GM12878 (cell line): ENCODE results near the gene HIVEP2. TPM values are rescaled to one million over a fixed set of nuclear protein-coding genes. Genes with fewer than 3 reads are reported as not detected.

Experiments
- ATAC-seq: fragments of 200-7000 bp; cut with Tn5 transposase; 3 replicates; pipeline ENCODE4 v1.9.1; 2020; ENCODE audit warnings: mild to moderate bottlenecking, moderate library complexity
- BruUV-seq: library from RNA; stranded (reverse); fragments of 400-500 nt; replicated peaks from 2 replicates; lab custom pipeline; 2021; lab: Mats Ljungman, UMichigan
- CTCF ChIA-PET: fragments of 300-600 bp; sonication (Branson Sonifier 250); formaldehyde crosslinking; extraction: SDS; loops from one replicate; lab custom pipeline; 2021; ENCODE audit warnings: inconsistent platforms; lab: Yijun Ruan, JAX
- POLR2A ChIA-PET: fragments of 350-600 bp; formaldehyde crosslinking; extraction: SDS; loops from one replicate; lab custom pipeline; 2021; ENCODE audit warnings: inconsistent platforms; lab: Charles Lee
- RAD21 ChIA-PET: fragments of 300-600 bp; sonication (Branson Sonifier 250); formaldehyde crosslinking; loops from one replicate; lab custom pipeline; 2023; ENCODE audit warnings: antibody characterized with exemption; ENCODE audit not compliant: unreplicated experiment; lab: Charles Lee
- SMC1A ChIA-PET: fragments of 300-600 bp; sonication (Branson Sonifier 250); formaldehyde crosslinking; loops from one replicate; lab custom pipeline; 2023; ENCODE audit not compliant: unreplicated experiment, uncharacterized antibody; lab: Charles Lee
- DNase-seq: peaks from one replicate; pipeline ENCODE4 v3.0.0-alpha.2; 2011; ENCODE audit warnings: low read depth, low spot score
- FAIRE-seq: peaks from 3 replicates; lab custom pipeline; 2011; peaks lifted over from hg19 to GRCh38; lab: Jason Lieb, UNC
- H2AFZ ChIP-seq: 2 replicates; pipeline ENCODE4 v1.6.0; 2011; ENCODE audit warnings: low read depth, low read length, control low read depth; ENCODE audit not compliant: control insufficient read depth
- H3K27ac ChIP-seq: 2 replicates; pipeline ENCODE4 v1.5.1; 2011; ENCODE audit warnings: control low read depth; ENCODE audit not compliant: control insufficient read depth, insufficient read depth
- H3K27me3 ChIP-seq, 2 experiments: replicated peaks in 1 of 2; 2 replicates each; pipeline versions ENCODE4 v1.6.0 to v1.6.1; 2011; ENCODE audit warnings: low read length in 1 of 2; ENCODE audit not compliant: control insufficient read depth in 2 of 2, insufficient read depth in 2 of 2
- H3K36me3 ChIP-seq, 2 experiments: 2 replicates each; pipeline ENCODE4 v1.5.1; 2011; ENCODE audit warnings: low read length in 1 of 2; ENCODE audit not compliant: control insufficient read depth in 2 of 2, insufficient read depth in 2 of 2
- H3K4me1 ChIP-seq: 2 replicates; pipeline ENCODE4 v1.6.1; 2011; ENCODE audit warnings: mild to moderate bottlenecking, low read length, moderate library complexity, mixed read lengths; ENCODE audit not compliant: control insufficient read depth, insufficient read depth
- H3K4me2 ChIP-seq: 2 replicates; pipeline ENCODE4 v1.6.0; 2011; ENCODE audit warnings: control low read depth; ENCODE audit not compliant: control insufficient read depth, insufficient read depth
- H3K4me3 ChIP-seq: fragments of 200-600 bp; sonication (generic); 2 replicates; pipeline ENCODE4 v1.5.1; 2016
- H3K79me2 ChIP-seq: 2 replicates; pipeline ENCODE4 v1.6.0; 2011; ENCODE audit warnings: low read length; ENCODE audit not compliant: control insufficient read depth, insufficient read depth
- H3K9ac ChIP-seq: 2 replicates; pipeline ENCODE4 v1.8.0; 2011; ENCODE audit warnings: low read length, control low read depth, mixed read lengths; ENCODE audit not compliant: control insufficient read depth, insufficient read depth
- H3K9me3 ChIP-seq: replicated peaks from 3 replicates; pipeline ENCODE4 v1.5.1; 2011; ENCODE audit warnings: mild to moderate bottlenecking, low read length; ENCODE audit not compliant: control insufficient read depth, insufficient read depth
- H4K20me1 ChIP-seq: 2 replicates; pipeline ENCODE4 v1.6.0; 2011; ENCODE audit not compliant: control insufficient read depth, insufficient read depth
- BRCA1 ChIP-seq: IDR thresholded peaks from 2 replicates; pipeline ENCODE4 v1.6.1; 2011; ENCODE audit warnings: low read depth, low read length, improper control_type of control experiment
- EZH2 ChIP-seq: IDR thresholded peaks from 2 replicates; pipeline ENCODE4 v1.6.1; 2012; ENCODE audit warnings: low read depth, mild to moderate bottlenecking, control low read depth, inconsistent platforms, low read length, borderline replicate concordance; ENCODE audit not compliant: control insufficient read depth
- GABPA ChIP-seq: IDR thresholded peaks from 2 replicates; pipeline ENCODE4 v1.6.1; 2014; ENCODE audit warnings: antibody characterized with exemption, low read depth, mild to moderate bottlenecking, inconsistent platforms
- IKZF1 ChIP-seq: fragments of 450-650 bp; conservative IDR thresholded peaks from 2 replicates; pipeline ENCODE4 v1.6.1; 2017; ENCODE audit warnings: antibody characterized with exemption, mild to moderate bottlenecking
- JUND ChIP-seq: IDR thresholded peaks from 2 replicates; pipeline ENCODE4 v1.6.1; 2012; ENCODE audit warnings: low read depth, mild to moderate bottlenecking, low read length, improper control_type of control experiment, moderate library complexity
- KDM1A ChIP-seq: fragments of 200-600 bp; sonication (generic); IDR thresholded peaks from 2 replicates; pipeline ENCODE4 v1.6.1; 2016; ENCODE audit warnings: borderline replicate concordance
- MEF2B ChIP-seq: fragments of 450-650 bp; IDR thresholded peaks from 2 replicates; pipeline ENCODE4 v1.6.1; 2018; ENCODE audit warnings: mild to moderate bottlenecking, moderate library complexity; ENCODE audit not compliant: partially characterized antibody, poor library complexity, severe bottlenecking
- MXI1 ChIP-seq: fragments of 150-350 bp; IDR thresholded peaks from 2 replicates; pipeline ENCODE4 v1.6.1; 2011; ENCODE audit warnings: low read depth, mild to moderate bottlenecking, inconsistent platforms, low read length, improper control_type of control experiment
- STAT1 ChIP-seq: fragments of 450-650 bp; conservative IDR thresholded peaks from 2 replicates; pipeline ENCODE4 v1.6.1; 2014; ENCODE audit warnings: antibody characterized with exemption, mild to moderate bottlenecking
- ZNF384 ChIP-seq: IDR thresholded peaks from 2 replicates; pipeline ENCODE4 v1.6.1; 2012; ENCODE audit warnings: low read depth, mild to moderate bottlenecking, low read length, improper control_type of control experiment, borderline replicate concordance
- WGBS: methylation state at CpG from one replicate; pipeline ENCODE4 v1.1.6; 2016; ENCODE audit warnings: low lambda C conversion rate; ENCODE audit not compliant: insufficient replicate concordance, insufficient coverage; ENCODE audit errors: missing lambda C conversion rate; 5-methylcytosine and 5-hydroxymethylcytosine counted together
- in situ Hi-C: fragments of 300-500 bp; cut with MboI; formaldehyde crosslinking; loops from 9 replicates; pipeline ENCODE4 v1.14.3; 2018; ENCODE audit warnings: mixed read lengths
- intact Hi-C: fragments of 100-400 bp; cut with micrococcal nuclease; formaldehyde crosslinking; loops from one replicate; pipeline ENCODE4 v1.14.2; 2022; ENCODE audit not compliant: unreplicated experiment
- polyA plus RNA-seq, 11 experiments: library from polyadenylated mRNA; depleted of rRNA in 4 of 11; unstranded in 6 of 11; stranded (reverse) in 5 of 11; fragments of >200 nt; fragmentation: Nextera tagmentation in 4 of 11; fragmentation: Illumina TruSeq in 1 of 11; extraction: Ambion mirVana in 4 of 11; extraction: Trizol in 1 of 11; gene quantifications; 1 replicate in 1 of 11; 2 replicates in 10 of 11; pipeline versions ENCODE4 v1.2.1 to v1.2.3, GENCODE V29; 2011 to 2016; ENCODE audit warnings: inconsistent platforms in 2 of 11, missing spikeins in 2 of 11, low read depth in 1 of 11
- total RNA-seq, 4 experiments: library from RNA; depleted of rRNA in 3 of 4; stranded (reverse); fragments of >200 nt in 3 of 4; fragmentation: Illumina TruSeq in 1 of 4; extraction: Trizol in 1 of 4; gene quantifications; 2 replicates each; pipeline versions ENCODE4 v1.2.1 to v1.2.3, GENCODE V29; 2013 to 2021
- TF ChIP-seq, protein P1 (sequence below): IDR thresholded peaks from 2 replicates; pipeline ENCODE4 v1.6.1; 2012; ENCODE audit warnings: mild to moderate bottlenecking, low read depth, low read length
- TF ChIP-seq, protein P2 (sequence below): IDR thresholded peaks from 2 replicates; pipeline ENCODE4 v1.6.1; 2012; ENCODE audit warnings: low read depth, low read length, improper control_type of control experiment
- TF ChIP-seq, protein P3 (sequence below): IDR thresholded peaks from 2 replicates; pipeline ENCODE4 v1.6.1; 2012; ENCODE audit warnings: low read depth, low read length, improper control_type of control experiment

Gene HIVEP2
- total and polyA plus RNA-seq, 10 of the 15 experiments (the other 5 are each of a cell fraction or from before 2014, with no cell fraction given): 1.2 to 15.7 (median 10.2) TPM

DNA sequence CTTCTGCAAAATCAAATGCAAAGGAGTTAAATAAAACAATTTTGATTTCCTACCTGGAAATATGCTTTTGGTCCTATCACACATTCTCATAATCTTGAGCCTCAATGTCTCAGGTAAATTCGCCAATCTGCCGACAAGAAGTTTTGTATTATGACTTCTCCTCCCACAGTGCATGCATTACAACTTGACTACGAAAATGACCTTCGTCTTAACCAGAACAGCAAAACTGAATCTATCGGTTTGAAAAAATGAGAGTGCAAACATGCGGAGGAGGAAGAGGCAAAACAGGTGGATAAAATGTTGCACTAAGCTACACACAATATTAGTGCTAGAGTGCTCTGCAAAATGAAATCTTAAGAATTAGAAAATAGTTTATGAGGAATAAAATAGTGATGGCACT lies 43.4 kb downstream of the HIVEP2 start:
- ATAC-seq: no peak
- H3K36me3 ChIP-seq: peaks cover 0 to 6% of the 10 kb centered on the region in 2 experiments; a peak in 3 of 4 replicates
- ChIA-PET CTCF (interaction anchor here (1.1 to 2.1 kb wide), 6 partner anchors 9 to 155 kb away, joined by 3 to 6 read pairs (median 5); no protein-coding TSS in a partner anchor), SMC1A (interaction anchor here (0.7 to 9.4 kb wide), 13 partner anchors 9 to 98 kb away, joined by 3 to 86 read pairs (median 4); no protein-coding TSS in a partner anchor), RAD21 (interaction anchor here (0.7 to 7.2 kb wide), 5 partner anchors 12 to 99 kb away, joined by 3 to 86 read pairs (median 8); no protein-coding TSS in a partner anchor), POLR2A (interaction anchor here (1.0 to 1.9 kb wide), 6 partner anchors 9 to 50 kb away, joined by 3 to 6 read pairs (median 3); no protein-coding TSS in a partner anchor)
- intact Hi-C loops (loop anchor here (2.0 to 5.0 kb wide), 2 partner anchors 15 to 41 kb away; no protein-coding TSS in a partner anchor), in situ Hi-C loops (no loop called here)
- H3K4me1 ChIP-seq: peaks cover 16% of the 10 kb centered on the region; the same call in 1 of the 2 replicates
- no peaks in the 10 kb centered on the region for H3K27me3 ChIP-seq
- peaks cover 1% of the 10 kb centered on the region; the same call in 1 of the 3 replicates for H3K9me3 ChIP-seq
- H3K4me3 ChIP-seq: no peak overlapping the region
- H3K79me2 ChIP-seq: peaks cover 61% of the 10 kb centered on the region
- FAIRE-seq: no peak
- BruUV-seq: no TSS peak
- H3K9ac ChIP-seq: no peak overlapping the region
- H3K4me2 ChIP-seq: no peak overlapping the region
- TF ChIP-seq STAT1: no peak
- TF ChIP-seq JUND: no peak
- TF ChIP-seq, protein P1, sequence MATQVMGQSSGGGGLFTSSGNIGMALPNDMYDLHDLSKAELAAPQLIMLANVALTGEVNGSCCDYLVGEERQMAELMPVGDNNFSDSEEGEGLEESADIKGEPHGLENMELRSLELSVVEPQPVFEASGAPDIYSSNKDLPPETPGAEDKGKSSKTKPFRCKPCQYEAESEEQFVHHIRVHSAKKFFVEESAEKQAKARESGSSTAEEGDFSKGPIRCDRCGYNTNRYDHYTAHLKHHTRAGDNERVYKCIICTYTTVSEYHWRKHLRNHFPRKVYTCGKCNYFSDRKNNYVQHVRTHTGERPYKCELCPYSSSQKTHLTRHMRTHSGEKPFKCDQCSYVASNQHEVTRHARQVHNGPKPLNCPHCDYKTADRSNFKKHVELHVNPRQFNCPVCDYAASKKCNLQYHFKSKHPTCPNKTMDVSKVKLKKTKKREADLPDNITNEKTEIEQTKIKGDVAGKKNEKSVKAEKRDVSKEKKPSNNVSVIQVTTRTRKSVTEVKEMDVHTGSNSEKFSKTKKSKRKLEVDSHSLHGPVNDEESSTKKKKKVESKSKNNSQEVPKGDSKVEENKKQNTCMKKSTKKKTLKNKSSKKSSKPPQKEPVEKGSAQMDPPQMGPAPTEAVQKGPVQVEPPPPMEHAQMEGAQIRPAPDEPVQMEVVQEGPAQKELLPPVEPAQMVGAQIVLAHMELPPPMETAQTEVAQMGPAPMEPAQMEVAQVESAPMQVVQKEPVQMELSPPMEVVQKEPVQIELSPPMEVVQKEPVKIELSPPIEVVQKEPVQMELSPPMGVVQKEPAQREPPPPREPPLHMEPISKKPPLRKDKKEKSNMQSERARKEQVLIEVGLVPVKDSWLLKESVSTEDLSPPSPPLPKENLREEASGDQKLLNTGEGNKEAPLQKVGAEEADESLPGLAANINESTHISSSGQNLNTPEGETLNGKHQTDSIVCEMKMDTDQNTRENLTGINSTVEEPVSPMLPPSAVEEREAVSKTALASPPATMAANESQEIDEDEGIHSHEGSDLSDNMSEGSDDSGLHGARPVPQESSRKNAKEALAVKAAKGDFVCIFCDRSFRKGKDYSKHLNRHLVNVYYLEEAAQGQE: no peak
- TF ChIP-seq GABPA: no peak
- no peak for TF ChIP-seq EZH2
- TF ChIP-seq, protein P2, sequence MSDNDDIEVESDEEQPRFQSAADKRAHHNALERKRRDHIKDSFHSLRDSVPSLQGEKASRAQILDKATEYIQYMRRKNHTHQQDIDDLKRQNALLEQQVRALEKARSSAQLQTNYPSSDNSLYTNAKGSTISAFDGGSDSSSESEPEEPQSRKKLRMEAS: no peak
- no peak for TF ChIP-seq BRCA1
- TF ChIP-seq MXI1: no peak
- no peak for TF ChIP-seq ZNF384
- TF ChIP-seq KDM1A: no peak
- no peak for TF ChIP-seq MEF2B
- TF ChIP-seq, protein P3, sequence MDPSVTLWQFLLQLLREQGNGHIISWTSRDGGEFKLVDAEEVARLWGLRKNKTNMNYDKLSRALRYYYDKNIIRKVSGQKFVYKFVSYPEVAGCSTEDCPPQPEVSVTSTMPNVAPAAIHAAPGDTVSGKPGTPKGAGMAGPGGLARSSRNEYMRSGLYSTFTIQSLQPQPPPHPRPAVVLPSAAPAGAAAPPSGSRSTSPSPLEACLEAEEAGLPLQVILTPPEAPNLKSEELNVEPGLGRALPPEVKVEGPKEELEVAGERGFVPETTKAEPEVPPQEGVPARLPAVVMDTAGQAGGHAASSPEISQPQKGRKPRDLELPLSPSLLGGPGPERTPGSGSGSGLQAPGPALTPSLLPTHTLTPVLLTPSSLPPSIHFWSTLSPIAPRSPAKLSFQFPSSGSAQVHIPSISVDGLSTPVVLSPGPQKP: no peak
- TF ChIP-seq IKZF1: no peak
- H2AFZ ChIP-seq: no peak overlapping the region
- DNase-seq: no peak
- no peak overlapping the region for H3K27ac ChIP-seq
- no peaks in the 10 kb centered on the region for H4K20me1 ChIP-seq
- 94% methylated on average over 6 of the region's 6 CpGs for WGBS
